ENCODE measurements around the gene TMC3.
A peak's percentile ranks its signal among the peaks of the same experiment; 100 is the strongest.

Gene TMC3

GRCh38 chr15:81322676-81323253, 51.2 kb downstream of the TMC3 start:
- no peak for DNase-seq (ENCODE audit: low read depth in 3 of 3)

GRCh38 chr15:81321667-81322066, 52.3 kb downstream of the TMC3 start:
- DNase-seq (ENCODE audit: low read depth in 3 of 3) = no peak

- no peak for DNase-seq (ENCODE audit: low read depth in 3 of 3)
Measured at GRCh38 chr15:81317642-81318017, 56.4 kb downstream of the TMC3 start.

- DNase-seq (ENCODE audit: low read depth in 3 of 3) = no peak
Measured at GRCh38 chr15:81316267-81316666, 57.7 kb downstream of the TMC3 start.

GRCh38 chr15:81315452-81316175, 58.4 kb downstream of the TMC3 start:
- no peak for DNase-seq (ENCODE audit: low read depth in 3 of 3)

GRCh38 chr15:81314378-81314777, 59.6 kb downstream of the TMC3 start:
- DNase-seq (ENCODE audit: low read depth in 3 of 3) = no peak

- no peak for DNase-seq (ENCODE audit: low read depth in 3 of 3)
Measured at GRCh38 chr15:81313686-81314085, 60.3 kb downstream of the TMC3 start.

- no peak for DNase-seq (ENCODE audit: low read depth in 3 of 3)
Measured at GRCh38 chr15:81312790-81313543, 61.0 kb downstream of the TMC3 start.

GRCh38 chr15:81311752-81312464, 62.1 kb downstream of the TMC3 start:
- no peak for DNase-seq (ENCODE audit: low read depth in 3 of 3)

GRCh38 chr15:81310480-81310879, 63.5 kb downstream of the TMC3 start:
- DNase-seq (ENCODE audit: low read depth in 3 of 3) = no peak

GRCh38 chr15:81309647-81310450, 64.2 kb downstream of the TMC3 start:
- DNase-seq (ENCODE audit: low read depth in 3 of 3) = no peak

- no peak for DNase-seq (ENCODE audit: low read depth in 3 of 3)
Measured at GRCh38 chr15:81308260-81308659, 65.8 kb downstream of the TMC3 start.

- no peak for DNase-seq (ENCODE audit: low read depth in 3 of 3)
Measured at GRCh38 chr15:81304226-81304625, 69.8 kb downstream of the TMC3 start.

GRCh38 chr15:81303244-81304225, 70.5 kb downstream of the TMC3 start:
- DNase-seq (ENCODE audit: low read depth in 3 of 3) = no peak

GRCh38 chr15:81302701-81303109, 71.3 kb downstream of the TMC3 start:
- no peak for DNase-seq (ENCODE audit: low read depth in 3 of 3)

- DNase-seq (ENCODE audit: low read depth in 3 of 3) = peak in 1 of 3 experiments; percentile 55
Measured at GRCh38 chr15:81301815-81302399, 72.1 kb downstream of the TMC3 start.

- no peak for DNase-seq (ENCODE audit: low read depth in 3 of 3)
Measured at GRCh38 chr15:81301385-81301784, 72.6 kb downstream of the TMC3 start.

GRCh38 chr15:81299630-81300273, 74.3 kb downstream of the TMC3 start:
- no peak for DNase-seq (ENCODE audit: low read depth in 3 of 3)

GRCh38 chr15:81299156-81299555, 74.9 kb downstream of the TMC3 start:
- DNase-seq (ENCODE audit: low read depth in 3 of 3) = no peak
